HFFc6 (cell line): ENCODE data around the gene PTPN2. TPM values are rescaled to one million over a fixed set of nuclear protein-coding genes. Genes with fewer than 3 reads are reported as not detected.

ENCODE experiments used
- DNase-seq: peaks from one replicate; pipeline ENCODE4 v3.0.0-alpha.2; 2018
- H3K27ac Mint-ChIP-seq: 2 replicates; pipeline ENCODE4 v1.8.0; 2020; ENCODE audit warnings: mild to moderate bottlenecking, mixed read lengths
- H3K27me3 Mint-ChIP-seq: 2 replicates; pipeline ENCODE4 v1.8.0; 2021; ENCODE audit warnings: mild to moderate bottlenecking, moderate library complexity, mixed read lengths; ENCODE audit not compliant: insufficient read depth
- H3K36me3 Mint-ChIP-seq: 2 replicates; pipeline ENCODE4 v1.8.0; 2021; ENCODE audit warnings: low read depth, mixed read lengths
- H3K4me1 Mint-ChIP-seq: 2 replicates; pipeline ENCODE4 v1.8.0; 2020; ENCODE audit warnings: low read depth, mixed read lengths
- H3K4me3 Mint-ChIP-seq: 2 replicates; pipeline ENCODE4 v1.8.0; 2020; ENCODE audit warnings: mild to moderate bottlenecking, moderate library complexity, mixed read lengths
- H3K9me3 Mint-ChIP-seq: 2 replicates; pipeline ENCODE4 v1.8.0; 2020; ENCODE audit warnings: mild to moderate bottlenecking, mixed read lengths
- CTCF ChIP-seq: fragments of 200-600 bp; sonication (generic); IDR thresholded peaks from 2 replicates; pipeline ENCODE4 v1.5.0; 2021; ENCODE audit warnings: antibody characterized with exemption, mild to moderate bottlenecking
- total RNA-seq, 6 experiments: library from RNA; stranded (reverse); fragmentation: NEBNext Ultra II Directional; extraction: Animal tissue kit (Norgen Biotek cat#: 25700); gene quantifications; 2 replicates in 1 of 6; 3 replicates in 5 of 6; pipeline ENCODE4 v1.2.3, GENCODE V29; 2021

PTPN2 gene
- total RNA-seq, 6 experiments from 2014 or later = 21.1 to 24.4 (median 23.2) TPM

GRCh38 chr18:12891561-12891960 is 7.5 kb upstream of the PTPN2 start:
- peaks cover 6% of the 10 kb centered on the region; the same call in 1 of the 2 replicates for H3K36me3 Mint-ChIP-seq
- H3K4me3 Mint-ChIP-seq = no peak overlapping the region
- no peaks in the 10 kb centered on the region for H3K4me1 Mint-ChIP-seq
- H3K9me3 Mint-ChIP-seq = peaks cover 6% of the 10 kb centered on the region; the same call in 1 of the 2 replicates
- no peak for DNase-seq
- TF ChIP-seq CTCF = no peak
- no peak overlapping the region for H3K27ac Mint-ChIP-seq
- peaks cover 6% of the 10 kb centered on the region; the same call in 1 of the 2 replicates for H3K27me3 Mint-ChIP-seq

GRCh38 chr18:12890964-12891363 is 6.9 kb upstream of the PTPN2 start:
- Mint-ChIP-seq H3K4me3 (no peak overlapping the region), H3K27me3 (peaks cover 5% of the 10 kb centered on the region; the same call in 1 of the 2 replicates), H3K9me3 (peaks cover 6% of the 10 kb centered on the region; the same call in 1 of the 2 replicates), H3K27ac (no peak overlapping the region), H3K4me1 (no peaks in the 10 kb centered on the region), H3K36me3 (peaks cover 6% of the 10 kb centered on the region; the same call in 1 of the 2 replicates)
- no peak for DNase-seq
- TF ChIP-seq CTCF = no peak

- H3K4me1 Mint-ChIP-seq = peaks cover 11% of the 10 kb centered on the region
- peaks cover 6% of the 10 kb centered on the region; the same call in 1 of the 2 replicates for H3K36me3 Mint-ChIP-seq
- H3K4me3 Mint-ChIP-seq = no peak overlapping the region
- no peak overlapping the region for H3K27ac Mint-ChIP-seq
- no peaks in the 10 kb centered on the region; the same call in 1 of the 2 replicates for H3K27me3 Mint-ChIP-seq
- peaks cover 6% of the 10 kb centered on the region; the same call in 1 of the 2 replicates for H3K9me3 Mint-ChIP-seq
- no peak for DNase-seq
- peak; percentile 73 for TF ChIP-seq CTCF
Observed at GRCh38 chr18:12886498-12887126, 2.6 kb upstream of the PTPN2 start.

GRCh38 chr18:12885500-12885899 is 1.5 kb upstream of the PTPN2 start:
- no peak for DNase-seq
- Mint-ChIP-seq H3K27me3 (no peaks in the 10 kb centered on the region; the same call in 1 of the 2 replicates), H3K9me3 (peaks cover 3% of the 10 kb centered on the region; the same call in 1 of the 2 replicates), H3K4me1 (peaks cover 21% of the 10 kb centered on the region), H3K27ac (no peak overlapping the region), H3K4me3 (no peak overlapping the region), H3K36me3 (peaks cover 4% of the 10 kb centered on the region; the same call in 1 of the 2 replicates)
- no peak for TF ChIP-seq CTCF

- H3K27ac Mint-ChIP-seq = peak overlapping the region; percentile 47
- no peaks in the 10 kb centered on the region for H3K9me3 Mint-ChIP-seq
- peak overlapping the region; percentile 85 for H3K4me3 Mint-ChIP-seq
- peaks cover 29% of the 10 kb centered on the region for H3K4me1 Mint-ChIP-seq
- TF ChIP-seq CTCF = no peak
- H3K36me3 Mint-ChIP-seq = no peaks in the 10 kb centered on the region
- no peak for DNase-seq
- no peaks in the 10 kb centered on the region; the same call in 1 of the 2 replicates for H3K27me3 Mint-ChIP-seq
Observed at GRCh38 chr18:12884406-12885323, 628 bp upstream of the PTPN2 start.
